Measurements from ENCODE around the gene RNLS.

- TF ChIP-seq EZH2phosphoT487 (IDR thresholded peaks at IDR 0.05; ENCODE audit: low read depth) (no peak), CTCF (IDR thresholded peaks at IDR 0.05; ENCODE audit: low read depth, low read length) (no peak)
These were observed 322.0 kb downstream of the RNLS start for GRCh38 chr10:88261152-88261551.
